GM18907 (cell line): ENCODE data around the gene FAM25C.
"Not testable (repeated sequence)": the region's sequence is repeated elsewhere in the genome, so short reads cannot be mapped to it uniquely, and the experiment has no call there.

Experiments used
- ATAC-seq: cut with Tn5 transposase; IDR thresholded peaks from one replicate; pipeline ENCODE4 v1.9.1; 2021; ENCODE audit warnings: mild to moderate bottlenecking, moderate library complexity; ENCODE audit not compliant: unreplicated experiment

The FAM25C gene

GRCh38 chr10:47959677-47960076 is 39.9 kb downstream of the FAM25C start:
- not testable (repeated sequence) for ATAC-seq

GRCh38 chr10:47957158-47957557 is 42.4 kb downstream of the FAM25C start:
- ATAC-seq, result not testable (repeated sequence)

GRCh38 chr10:47947424-47947823 is 52.2 kb downstream of the FAM25C start:
- ATAC-seq, result not testable (repeated sequence)
